Ovary (tissue), 9 donors: ENCODE results near the gene KIF22. TPM values are rescaled to one million over a fixed set of nuclear protein-coding genes. Genes with fewer than 3 reads are reported as not detected.

ENCODE experiments used
- DNase-seq, 5 donors: peaks; one replicate each; pipeline ENCODE4 v3.0.0-alpha.2; 2019 to 2020
- H3K27ac ChIP-seq, 2 donors: fragments of 200-600 bp; one replicate each; pipeline versions ENCODE4 v1.5.1 to v1.8.0; 2019 to 2022
- H3K27me3 ChIP-seq: fragments of 200-600 bp; one replicate; pipeline ENCODE4 v1.8.0; 2022
- H3K36me3 ChIP-seq: fragments of 200-600 bp; sonication (generic); one replicate; pipeline ENCODE4 v1.5.1; 2019
- H3K4me1 ChIP-seq: one replicate; pipeline ENCODE4 v1.8.1; 2013; ENCODE audit warnings: mild to moderate bottlenecking, moderate library complexity; ENCODE audit not compliant: insufficient read depth
- H3K4me3 ChIP-seq: fragments of 200-600 bp; sonication (generic); one replicate; pipeline ENCODE4 v1.5.1; 2017
- H3K9me3 ChIP-seq, 2 donors: fragments of 200-600 bp in 1 of 2; sonication (generic) in 1 of 2; one replicate each; pipeline versions ENCODE4 v1.5.1 to v1.8.1; 2013 to 2019; ENCODE audit warnings: mild to moderate bottlenecking in 1 of 2, moderate library complexity in 1 of 2
- EP300 ChIP-seq: sonication (generic); formaldehyde crosslinking; IDR thresholded peaks from one replicate; pipeline ENCODE4 v1.6.1; 2017; ENCODE audit warnings: antibody characterized with exemption
- POLR2A ChIP-seq: fragments of 450-650 bp; IDR thresholded peaks from one replicate; pipeline ENCODE4 v1.6.1; 2017; ENCODE audit warnings: antibody characterized with exemption, mild to moderate bottlenecking, moderate library complexity
- WGBS, 3 donors: extraction: QIAGEN DNeasy Blood & Tissue Kit in 1 of 3; methylation state at CpG; one replicate each; pipeline versions ENCODE4 v1.1.5 to v1.1.7; 2013 to 2017; 5-methylcytosine and 5-hydroxymethylcytosine counted together
- intact Hi-C, 4 donors: fragments of 100-400 bp; cut with DNase I; formaldehyde crosslinking; loops; one replicate each; pipeline versions ENCODE4 v1.11.0 to v1.15.1; 2022 to 2023
- polyA plus RNA-seq, 2 donors: library from polyadenylated mRNA; stranded (reverse); fragments of 200-250 nt in 1 of 2; fragments of 350-450 nt in 1 of 2; fragmentation: Illumina TruSeq in 1 of 2; extraction: RNeasy Lipid Tissue Mini Kit (QIAGEN cat#74804) in 1 of 2; gene quantifications; one replicate each; pipeline ENCODE4 v1.2.3, GENCODE V29; 2013 to 2014
- small RNA-seq: library from RNA; depleted of rRNA; stranded (forward); fragments of <200 nt; gene quantifications from one replicate; pipeline ENCODE3, GENCODE V24; 2016
- total RNA-seq, 7 donors: library from RNA; depleted of rRNA in 2 of 7; stranded (reverse); fragments of >200 nt in 2 of 7; fragmentation: NEBNext Ultra II Directional in 3 of 7; extraction: Animal tissue kit (Norgen Biotek cat#: 25700) in 3 of 7; gene quantifications; one replicate each; pipeline versions ENCODE4 v1.1.0 to v1.2.4, GENCODE V29; 2016 to 2023
- TF ChIP-seq, protein P1 (sequence below), 3 donors: fragments of 450-650 bp in 2 of 3; fragments of 200-600 bp in 1 of 3; IDR thresholded peaks; one replicate each; pipeline versions ENCODE4 v1.5.1 to v1.8.0; 2016 to 2022; ENCODE audit warnings: antibody characterized with exemption in 3 of 3, mild to moderate bottlenecking in 1 of 3
- donor health status: DM: no; HTN: no; CAD: no; lungs with moderate emphysema.
- donor health status: DM: no; HTN: no; CAD: no.
- donor health status: Bipolar disorder and iron deficiency.
- donor health status: DM: yes; HTN: yes; CAD: no.
- donor health status: DM: no; HTN: no; CAD: no.
- donor health status: DM: yes; HTN: yes; CAD: no.

The KIF22 gene
- total and polyA plus RNA-seq, 9 donors = 14.4 to 31.0 (median 20.7) TPM

DNA sequence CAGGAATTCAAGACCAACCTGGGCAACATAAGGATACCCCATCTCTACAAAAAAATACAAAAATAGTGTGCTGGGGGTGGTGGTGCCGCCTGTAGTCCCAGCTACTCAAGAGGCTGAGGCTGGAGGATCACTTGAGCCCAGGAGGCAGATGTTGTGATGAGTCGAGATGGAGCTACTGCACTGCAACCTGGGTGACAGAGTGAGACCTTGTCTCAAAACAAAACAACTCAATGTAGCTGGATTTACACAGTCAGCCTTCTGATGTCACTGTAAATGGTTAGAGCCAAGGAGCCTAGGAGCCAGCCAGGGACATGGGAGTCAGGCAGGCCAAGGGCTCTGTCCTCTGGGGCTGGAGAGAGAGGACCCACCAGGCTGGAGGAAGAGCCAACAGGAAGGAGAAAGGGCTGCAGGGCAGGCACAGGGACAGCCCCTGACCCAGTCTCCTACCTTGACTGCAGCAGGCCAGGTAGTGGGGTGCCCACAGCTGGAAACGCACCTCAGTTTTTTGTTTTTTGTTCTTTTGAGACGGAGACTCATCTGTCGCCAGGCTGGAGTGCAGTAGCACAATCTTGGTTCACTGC, 64.1 kb downstream of the KIF22 start:
- Histone ChIP-seq H3K9me3 (no peaks in the 10 kb centered on the region), H3K4me1 (peaks cover 2% of the 10 kb centered on the region), H3K27ac (no peak overlapping the region), H3K27me3 (no peaks in the 10 kb centered on the region), H3K36me3 (no peaks in the 10 kb centered on the region), H3K4me3 (no peak overlapping the region)
- DNase-seq = no peak
- intact Hi-C loops = loop anchor here in 1 of 4 donors (5.0 kb wide), 1 partner anchor 42 kb away; the partner anchor contains the start of gene PRRT2
- TF ChIP-seq EP300 (no peak), POLR2A (no peak)
- TF ChIP-seq, protein P1, sequence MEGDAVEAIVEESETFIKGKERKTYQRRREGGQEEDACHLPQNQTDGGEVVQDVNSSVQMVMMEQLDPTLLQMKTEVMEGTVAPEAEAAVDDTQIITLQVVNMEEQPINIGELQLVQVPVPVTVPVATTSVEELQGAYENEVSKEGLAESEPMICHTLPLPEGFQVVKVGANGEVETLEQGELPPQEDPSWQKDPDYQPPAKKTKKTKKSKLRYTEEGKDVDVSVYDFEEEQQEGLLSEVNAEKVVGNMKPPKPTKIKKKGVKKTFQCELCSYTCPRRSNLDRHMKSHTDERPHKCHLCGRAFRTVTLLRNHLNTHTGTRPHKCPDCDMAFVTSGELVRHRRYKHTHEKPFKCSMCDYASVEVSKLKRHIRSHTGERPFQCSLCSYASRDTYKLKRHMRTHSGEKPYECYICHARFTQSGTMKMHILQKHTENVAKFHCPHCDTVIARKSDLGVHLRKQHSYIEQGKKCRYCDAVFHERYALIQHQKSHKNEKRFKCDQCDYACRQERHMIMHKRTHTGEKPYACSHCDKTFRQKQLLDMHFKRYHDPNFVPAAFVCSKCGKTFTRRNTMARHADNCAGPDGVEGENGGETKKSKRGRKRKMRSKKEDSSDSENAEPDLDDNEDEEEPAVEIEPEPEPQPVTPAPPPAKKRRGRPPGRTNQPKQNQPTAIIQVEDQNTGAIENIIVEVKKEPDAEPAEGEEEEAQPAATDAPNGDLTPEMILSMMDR (IDR thresholded peaks at IDR 0.05) = no peak
- 83 to 88% (median 85%) methylated on average over 5 of the region's 5 CpGs for whole genome bisulfite sequencing, 3 donors

Small RNA genes within 50 kb of the gene (small RNA-seq; reads per million reads assigned to genes)
- gene AC009133.6 = not detected
- gene AC120114.4 = not detected

Other genes starting within 250 kb of the KIF22 start
- gene SPN, start 127.5 kb upstream of the KIF22 start, total RNA-seq = 1 to 10 TPM in 3 of 7 donors, under 1 TPM in 4; 0.60 to 2.3 (median 0.88) TPM
- 1 to 10 TPM in 1 of 2 donors, under 1 TPM in 1; 0.42 to 5.1 TPM for gene SPN, start 127.5 kb upstream of the KIF22 start, polyA plus RNA-seq
- gene QPRT, start 111.6 kb upstream of the KIF22 start, total RNA-seq = 10 to 100 TPM; 31.8 to 67.9 (median 43.1) TPM
- 10 to 100 TPM; 21.4 to 47.7 TPM for gene QPRT, start 111.6 kb upstream of the KIF22 start, polyA plus RNA-seq
- gene C16orf54, start 44.8 kb upstream of the KIF22 start, total RNA-seq = under 1 TPM; 0.12 to 0.72 (median 0.30) TPM
- gene C16orf54, start 44.8 kb upstream of the KIF22 start, polyA plus RNA-seq = 1 to 10 TPM in 1 of 2 donors, under 1 TPM in 1; 0.16 to 1.7 TPM
- under 1 TPM in 3 of 7 donors, not detected in 4; 0.07 to 0.48 (median 0.15) TPM for gene ZG16, start 12.5 kb upstream of the KIF22 start, total RNA-seq
- not detected for gene ZG16, start 12.5 kb upstream of the KIF22 start, polyA plus RNA-seq
- 100 to 1,000 TPM in 5 of 7 donors, 10 to 100 TPM in 2; 50.6 to 256 (median 192) TPM for gene MAZ, start 15.8 kb downstream of the KIF22 start, total RNA-seq
- gene MAZ, start 15.8 kb downstream of the KIF22 start, polyA plus RNA-seq = 100 to 1,000 TPM; 105 to 152 TPM
- gene PRRT2, start 21.4 kb downstream of the KIF22 start, total RNA-seq = 10 to 100 TPM; 26.0 to 64.5 (median 36.0) TPM
- 10 to 100 TPM in 1 of 2 donors, 1 to 10 TPM in 1; 6.3 to 28.6 TPM for gene PRRT2, start 21.4 kb downstream of the KIF22 start, polyA plus RNA-seq
- gene PAGR1, start 25.4 kb downstream of the KIF22 start, total RNA-seq = 10 to 100 TPM; 41.3 to 83.6 (median 66.6) TPM
- gene PAGR1, start 25.4 kb downstream of the KIF22 start, polyA plus RNA-seq = 10 to 100 TPM; 13.9 to 63.3 TPM
- 100 to 1,000 TPM in 6 of 7 donors, 10 to 100 TPM in 1; 74.2 to 191 (median 138) TPM for gene MVP, start 29.7 kb downstream of the KIF22 start, total RNA-seq
- gene MVP, start 29.7 kb downstream of the KIF22 start, polyA plus RNA-seq = 10 to 100 TPM; 56.4 to 93.3 TPM
- gene CDIPT, start 72.5 kb downstream of the KIF22 start, total RNA-seq = 100 to 1,000 TPM in 4 of 7 donors, 10 to 100 TPM in 3; 88.2 to 121 (median 110) TPM
- gene CDIPT, start 72.5 kb downstream of the KIF22 start, polyA plus RNA-seq = 100 to 1,000 TPM in 1 of 2 donors, 10 to 100 TPM in 1; 47.6 to 145 TPM
- 10 to 100 TPM in 1 of 7 donors, 1 to 10 TPM in 5, under 1 TPM in 1; 0.73 to 13.3 (median 3.1) TPM for gene SEZ6L2, start 108.8 kb downstream of the KIF22 start, total RNA-seq
- 1 to 10 TPM; 2.9 to 5.1 TPM for gene SEZ6L2, start 108.8 kb downstream of the KIF22 start, polyA plus RNA-seq
- gene ASPHD1, start 109.7 kb downstream of the KIF22 start, total RNA-seq = 1 to 10 TPM in 5 of 7 donors, under 1 TPM in 1, not detected in 1; 0.53 to 7.8 (median 1.6) TPM
- gene ASPHD1, start 109.7 kb downstream of the KIF22 start, polyA plus RNA-seq = 1 to 10 TPM in 1 of 2 donors, under 1 TPM in 1; 0.38 to 1.1 TPM
- 10 to 100 TPM; 18.4 to 36.8 (median 25.5) TPM for gene KCTD13, start 135.5 kb downstream of the KIF22 start, total RNA-seq
- 10 to 100 TPM in 1 of 2 donors, 1 to 10 TPM in 1; 7.0 to 16.3 TPM for gene KCTD13, start 135.5 kb downstream of the KIF22 start, polyA plus RNA-seq
- gene TMEM219, start 171.3 kb downstream of the KIF22 start, total RNA-seq = 100 to 1,000 TPM in 3 of 7 donors, 10 to 100 TPM in 4; 81.3 to 143 (median 87.4) TPM
- 100 to 1,000 TPM in 1 of 2 donors, 10 to 100 TPM in 1; 84.1 to 124 TPM for gene TMEM219, start 171.3 kb downstream of the KIF22 start, polyA plus RNA-seq
- 10 to 100 TPM; 24.8 to 54.0 (median 43.9) TPM for gene TAOK2, start 183.1 kb downstream of the KIF22 start, total RNA-seq
- 10 to 100 TPM; 19.4 to 33.2 TPM for gene TAOK2, start 183.1 kb downstream of the KIF22 start, polyA plus RNA-seq
- gene HIRIP3, start 204.9 kb downstream of the KIF22 start, total RNA-seq = 10 to 100 TPM; 11.8 to 22.7 (median 17.1) TPM
- gene HIRIP3, start 204.9 kb downstream of the KIF22 start, polyA plus RNA-seq = 10 to 100 TPM; 15.8 to 19.0 TPM
- 10 to 100 TPM; 23.8 to 71.1 (median 55.5) TPM for gene INO80E, start 205.5 kb downstream of the KIF22 start, total RNA-seq
- gene INO80E, start 205.5 kb downstream of the KIF22 start, polyA plus RNA-seq = 10 to 100 TPM; 38.8 to 81.6 TPM
- 1 to 10 TPM; 1.4 to 7.2 (median 4.7) TPM for gene DOC2A, start 220.3 kb downstream of the KIF22 start, total RNA-seq
- 1 to 10 TPM; 1.5 to 3.2 TPM for gene DOC2A, start 220.3 kb downstream of the KIF22 start, polyA plus RNA-seq
- not detected for gene C16orf92, start 232.4 kb downstream of the KIF22 start, total RNA-seq
- gene C16orf92, start 232.4 kb downstream of the KIF22 start, polyA plus RNA-seq = not detected
- under 1 TPM in 1 of 7 donors, not detected in 6; 0.15 TPM for gene TLCD3B, start 240.5 kb downstream of the KIF22 start, total RNA-seq
- not detected for gene TLCD3B, start 240.5 kb downstream of the KIF22 start, polyA plus RNA-seq